Measurements from ENCODE around the gene WDR89.
"Not testable (repeated sequence)": the region's sequence is repeated elsewhere in the genome, so short reads cannot be mapped to it uniquely, and the experiment has no call there.

The WDR89 gene

GRCh38 chr14:63641473-63642228 lies at the start of gene WDR89:
TSS of gene WDR89 (minus strand) at chr14:63641871. CDS start at chr14:63599942, 41,929 bp downstream.
- DNase-seq, result peak; percentile 99

GRCh38 chr14:63689132-63689531 lies 47.5 kb upstream of the WDR89 start:
- DNase-seq, result no peak

- no peak for DNase-seq
Measured at GRCh38 chr14:63686926-63687325, 45.3 kb upstream of the WDR89 start.

- DNase-seq, result no peak
Measured at GRCh38 chr14:63685401-63685800, 43.7 kb upstream of the WDR89 start.

GRCh38 chr14:63682727-63683593 lies 41.3 kb upstream of the WDR89 start:
- no peak for DNase-seq

GRCh38 chr14:63678536-63678935 lies 36.9 kb upstream of the WDR89 start:
- no peak for DNase-seq

- no peak for DNase-seq
Measured at GRCh38 chr14:63677891-63678379, 36.3 kb upstream of the WDR89 start.

GRCh38 chr14:63676615-63677014 lies 34.9 kb upstream of the WDR89 start:
- no peak for DNase-seq

- DNase-seq, result no peak
Measured at GRCh38 chr14:63673886-63674497, 32.3 kb upstream of the WDR89 start.

- DNase-seq, result no peak
Measured at GRCh38 chr14:63673255-63673654, 31.6 kb upstream of the WDR89 start.

GRCh38 chr14:63672417-63673180 lies 30.9 kb upstream of the WDR89 start:
- DNase-seq, result peak; percentile 84

- DNase-seq, result no peak
Measured at GRCh38 chr14:63671987-63672386, 30.3 kb upstream of the WDR89 start.

- DNase-seq, result peak; percentile 74
Measured at GRCh38 chr14:63670692-63671091, 29.0 kb upstream of the WDR89 start.

GRCh38 chr14:63666335-63666734 lies 24.7 kb upstream of the WDR89 start:
- no peak for DNase-seq

- DNase-seq, result no peak
Measured at GRCh38 chr14:63663428-63664341, 22.0 kb upstream of the WDR89 start.

GRCh38 chr14:63662776-63663175 lies 21.1 kb upstream of the WDR89 start:
- DNase-seq, result no peak

- DNase-seq, result not testable (repeated sequence)
Measured at GRCh38 chr14:63661881-63662280, 20.2 kb upstream of the WDR89 start.

- DNase-seq, result no peak
Measured at GRCh38 chr14:63659726-63660125, 18.1 kb upstream of the WDR89 start.

GRCh38 chr14:63656194-63656593 lies 14.5 kb upstream of the WDR89 start:
- DNase-seq, result no peak

GRCh38 chr14:63654936-63655335 lies 13.3 kb upstream of the WDR89 start:
- no peak for DNase-seq

- DNase-seq, result no peak
Measured at GRCh38 chr14:63654346-63654745, 12.7 kb upstream of the WDR89 start.

- no peak for DNase-seq
Measured at GRCh38 chr14:63652406-63652805, 10.7 kb upstream of the WDR89 start.

All from kidney glomerular epithelial cell (primary cell).